Fibroblast of the aortic adventitia (primary cell): Measurements from ENCODE around the gene SIDT1. TPM values are rescaled to one million over a fixed set of nuclear protein-coding genes. Genes with fewer than 3 reads are reported as not detected.

Source experiments
- DNase-seq: peaks from one replicate; pipeline ENCODE4 v3.0.0-alpha.2; 2010; ENCODE audit warnings: low read depth
- H3K4me3 ChIP-seq: 2 replicates; pipeline ENCODE4 v1.5.1; 2011; ENCODE audit warnings: low read depth, mild to moderate bottlenecking, control low read depth, low read length, moderate library complexity
- total RNA-seq: library from RNA; depleted of rRNA; stranded (reverse); fragments of >200 nt; gene quantifications from 2 replicates; pipeline ENCODE4 v1.2.3, GENCODE V29; 2012; ENCODE audit warnings: low replicate concordance
- TF ChIP-seq, protein P1 (sequence below): IDR thresholded peaks from 2 replicates; pipeline ENCODE4 v1.5.1; 2011; ENCODE audit warnings: mild to moderate bottlenecking, low read length, control low read depth, inconsistent platforms; ENCODE audit not compliant: insufficient read depth

The SIDT1 gene
- total RNA-seq, 1 donor = not detected

DNA sequence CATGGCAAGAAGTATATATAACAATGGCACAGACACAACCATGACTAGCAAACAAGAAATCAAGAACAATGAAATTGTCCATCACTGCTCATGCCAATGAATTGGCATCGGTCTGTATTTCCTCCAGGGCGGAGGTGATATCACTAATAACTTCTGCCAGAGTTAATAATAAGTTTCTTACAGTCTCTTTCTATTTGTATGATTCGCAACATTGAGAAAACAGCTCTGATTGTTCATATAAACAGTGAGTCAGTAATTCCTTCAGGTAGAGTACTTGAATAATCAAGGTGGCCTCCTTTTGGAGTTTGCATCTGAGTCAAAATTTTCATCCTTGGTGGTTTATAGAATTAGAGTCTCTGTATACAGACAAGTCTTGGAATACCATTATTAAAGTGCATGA lies 9.1 kb upstream of the SIDT1 start:
- no peak overlapping the region for H3K4me3 ChIP-seq
- DNase-seq = no peak
- TF ChIP-seq, protein P1, sequence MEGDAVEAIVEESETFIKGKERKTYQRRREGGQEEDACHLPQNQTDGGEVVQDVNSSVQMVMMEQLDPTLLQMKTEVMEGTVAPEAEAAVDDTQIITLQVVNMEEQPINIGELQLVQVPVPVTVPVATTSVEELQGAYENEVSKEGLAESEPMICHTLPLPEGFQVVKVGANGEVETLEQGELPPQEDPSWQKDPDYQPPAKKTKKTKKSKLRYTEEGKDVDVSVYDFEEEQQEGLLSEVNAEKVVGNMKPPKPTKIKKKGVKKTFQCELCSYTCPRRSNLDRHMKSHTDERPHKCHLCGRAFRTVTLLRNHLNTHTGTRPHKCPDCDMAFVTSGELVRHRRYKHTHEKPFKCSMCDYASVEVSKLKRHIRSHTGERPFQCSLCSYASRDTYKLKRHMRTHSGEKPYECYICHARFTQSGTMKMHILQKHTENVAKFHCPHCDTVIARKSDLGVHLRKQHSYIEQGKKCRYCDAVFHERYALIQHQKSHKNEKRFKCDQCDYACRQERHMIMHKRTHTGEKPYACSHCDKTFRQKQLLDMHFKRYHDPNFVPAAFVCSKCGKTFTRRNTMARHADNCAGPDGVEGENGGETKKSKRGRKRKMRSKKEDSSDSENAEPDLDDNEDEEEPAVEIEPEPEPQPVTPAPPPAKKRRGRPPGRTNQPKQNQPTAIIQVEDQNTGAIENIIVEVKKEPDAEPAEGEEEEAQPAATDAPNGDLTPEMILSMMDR = no peak

GRCh38 chr3:113532698-113533533 lies 561 bp downstream of the SIDT1 start:
- no peak for DNase-seq

DNA sequence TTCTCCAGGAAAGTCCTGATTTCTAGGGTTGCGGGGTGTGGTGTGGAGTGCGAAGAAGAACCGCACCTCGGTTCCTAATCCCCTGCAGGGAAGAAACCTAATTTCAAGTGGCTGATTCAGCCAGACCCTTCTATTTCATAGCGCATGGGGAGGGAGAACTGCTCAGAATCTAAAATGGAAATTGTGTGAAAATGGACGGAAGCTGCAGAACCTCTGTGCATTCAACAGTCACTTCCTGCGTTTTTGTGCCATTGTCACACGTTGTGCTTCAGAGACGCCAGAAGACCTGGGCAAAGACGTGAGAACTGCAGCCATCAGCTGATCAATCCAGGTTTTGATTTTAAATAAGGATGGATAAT lies 1.2 kb downstream of the SIDT1 start:
- DNase-seq = no peak
- H3K4me3 ChIP-seq = peak overlapping the region; percentile 60

More at GRCh38 chr3:113532698-113533533, 561 bp downstream of the SIDT1 start:
- TF ChIP-seq, protein P1 = peak; percentile 3
- peak overlapping the region; percentile 60 for H3K4me3 ChIP-seq

GRCh38 chr3:113534365-113534764 lies 2.0 kb downstream of the SIDT1 start:
- TF ChIP-seq, protein P1 = no peak

More for the DNA sequence above, 1.2 kb downstream of the SIDT1 start:
- TF ChIP-seq, protein P1 = no peak

GRCh38 chr3:113535898-113536297 lies 3.5 kb downstream of the SIDT1 start:
- TF ChIP-seq, protein P1 = no peak
- H3K4me3 ChIP-seq = no peak overlapping the region
- no peak for DNase-seq

More at GRCh38 chr3:113534365-113534764, 2.0 kb downstream of the SIDT1 start:
- DNase-seq = no peak
- no peak overlapping the region for H3K4me3 ChIP-seq

DNA sequence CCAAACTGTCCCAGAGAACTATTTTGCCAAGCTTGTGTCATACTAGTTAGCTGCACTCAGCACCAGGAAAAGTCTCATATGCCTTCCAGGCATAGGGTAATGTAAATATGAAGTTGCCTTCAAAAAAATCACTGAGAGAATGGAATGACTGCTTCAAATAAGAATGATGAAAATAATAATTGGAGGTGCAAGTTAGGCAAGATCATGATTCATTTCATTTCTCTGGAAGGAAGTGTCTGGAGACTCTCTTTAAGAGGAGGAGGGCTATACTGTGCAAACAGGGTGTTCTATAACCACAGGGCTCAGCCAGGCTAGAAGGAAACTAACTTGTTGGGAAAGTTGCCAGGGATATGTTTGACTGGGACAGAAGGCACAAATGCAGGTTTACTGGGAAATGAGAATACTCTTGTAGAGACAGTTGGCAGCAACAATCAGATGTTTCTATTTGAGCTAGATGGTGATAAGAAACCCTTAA lies 4.3 kb downstream of the SIDT1 start:
- no peak for DNase-seq
- TF ChIP-seq, protein P1 = no peak
- H3K4me3 ChIP-seq = no peak overlapping the region
